ENCODE measurements around the gene FOXO6.

DNA sequence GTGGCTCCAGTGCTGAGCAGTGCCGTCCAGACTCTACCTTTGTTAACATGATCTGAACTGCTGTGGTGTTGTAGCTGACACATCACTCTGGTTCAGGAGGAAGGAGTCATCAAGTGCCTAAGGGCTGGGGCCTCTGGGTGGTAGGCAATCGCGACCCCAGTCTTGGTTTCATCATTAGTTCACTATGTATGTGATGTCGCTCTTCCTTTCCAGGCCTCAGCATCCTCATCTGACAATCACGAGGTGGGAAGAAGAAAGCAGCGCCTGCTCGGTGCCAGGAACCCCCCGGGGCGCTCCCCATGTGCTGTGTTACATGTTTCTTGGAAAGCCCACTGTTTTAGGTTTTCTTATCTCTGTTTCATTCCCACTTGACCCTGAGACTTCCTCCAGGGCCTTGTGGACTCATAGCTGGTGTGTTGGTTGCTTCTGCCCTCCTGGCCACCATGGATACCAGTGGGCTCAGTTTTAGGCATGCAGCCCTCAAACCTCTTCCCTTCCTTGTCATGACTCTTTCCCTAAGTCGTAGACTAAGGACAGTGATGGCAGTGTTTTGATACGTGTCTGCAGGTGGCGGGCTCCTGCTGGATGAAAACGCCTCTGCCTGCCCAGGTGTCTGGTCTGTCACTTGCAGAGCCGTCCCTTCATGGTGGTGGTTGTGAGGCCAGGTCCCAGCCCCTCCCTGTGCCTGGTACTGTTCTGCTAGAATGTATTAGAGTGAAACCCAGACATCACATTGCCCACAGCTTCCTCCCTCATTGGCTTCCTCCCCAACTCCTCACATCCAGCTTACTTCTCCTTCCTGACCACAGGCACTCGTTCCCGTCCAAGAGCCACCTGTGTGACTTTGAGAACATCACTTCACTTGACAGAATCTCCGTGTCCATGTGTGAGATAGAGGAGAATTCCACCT, 17.2 kb upstream of the FOXO6 start:
- TF ChIP-seq, protein P1, sequence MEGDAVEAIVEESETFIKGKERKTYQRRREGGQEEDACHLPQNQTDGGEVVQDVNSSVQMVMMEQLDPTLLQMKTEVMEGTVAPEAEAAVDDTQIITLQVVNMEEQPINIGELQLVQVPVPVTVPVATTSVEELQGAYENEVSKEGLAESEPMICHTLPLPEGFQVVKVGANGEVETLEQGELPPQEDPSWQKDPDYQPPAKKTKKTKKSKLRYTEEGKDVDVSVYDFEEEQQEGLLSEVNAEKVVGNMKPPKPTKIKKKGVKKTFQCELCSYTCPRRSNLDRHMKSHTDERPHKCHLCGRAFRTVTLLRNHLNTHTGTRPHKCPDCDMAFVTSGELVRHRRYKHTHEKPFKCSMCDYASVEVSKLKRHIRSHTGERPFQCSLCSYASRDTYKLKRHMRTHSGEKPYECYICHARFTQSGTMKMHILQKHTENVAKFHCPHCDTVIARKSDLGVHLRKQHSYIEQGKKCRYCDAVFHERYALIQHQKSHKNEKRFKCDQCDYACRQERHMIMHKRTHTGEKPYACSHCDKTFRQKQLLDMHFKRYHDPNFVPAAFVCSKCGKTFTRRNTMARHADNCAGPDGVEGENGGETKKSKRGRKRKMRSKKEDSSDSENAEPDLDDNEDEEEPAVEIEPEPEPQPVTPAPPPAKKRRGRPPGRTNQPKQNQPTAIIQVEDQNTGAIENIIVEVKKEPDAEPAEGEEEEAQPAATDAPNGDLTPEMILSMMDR (IDR thresholded peaks at IDR 0.05), result no peak
- TF ChIP-seq POLR2A (IDR thresholded peaks at IDR 0.05), result no peak
